ENCODE measurements around the gene ZNF444. TPM values are rescaled to one million over a fixed set of nuclear protein-coding genes. Genes with fewer than 3 reads are reported as not detected.
"Not testable (repeated sequence)": the region's sequence is repeated elsewhere in the genome, so short reads cannot be mapped to it uniquely, and the experiment has no call there.

ZNF444 gene
- total and polyA plus RNA-seq, 2 donors from 2014 or later, result 28.4 to 39.6 TPM

GRCh38 chr19:56103027-56103614 lies 38.0 kb upstream of the ZNF444 start:
- intact Hi-C loops (cut with DNase I), result loop anchor here (10.0 kb wide), 1 partner anchor 52 kb away; no protein-coding TSS in a partner anchor
- Histone ChIP-seq H3K4me3 (ENCODE audit: low read length in 3 of 3) (no peak overlapping the region), H3K27ac (ENCODE audit: low read depth in 2 of 2, low read length in 2 of 2) (no peak overlapping the region), H3K9me3 (ENCODE audit: control insufficient read depth in 2 of 3, insufficient read depth in 1 of 3, low read length in 3 of 3) (no peaks in the 10 kb centered on the region), H3K36me3 (ENCODE audit: control insufficient read depth in 2 of 3, insufficient read depth in 3 of 3, low read length in 3 of 3) (peaks cover 0 to 5% (median 2%) of the 10 kb centered on the region in 3 donors), H3K9ac (ENCODE audit: low read length in 3 of 3) (no peak overlapping the region), H3K27me3 (ENCODE audit: control insufficient read depth, insufficient read depth, low read length) (no peaks in the 10 kb centered on the region), H3K4me1 (ENCODE audit: control insufficient read depth in 2 of 3, insufficient read depth in 2 of 3, low read depth in 1 of 3, low read length in 3 of 3) (peaks cover 0 to 5% (median 0%) of the 10 kb centered on the region in 3 donors)
- FAIRE-seq (no peak), DNase-seq (no peak)
- TF ChIP-seq CTCF (IDR thresholded peaks at IDR 0.05; ENCODE audit: borderline replicate concordance, extremely low read depth, insufficient read depth), result no peak

GRCh38 chr19:56104423-56104822 lies 36.7 kb upstream of the ZNF444 start:
- Histone ChIP-seq H3K9ac (ENCODE audit: low read length in 3 of 3) (no peak overlapping the region), H3K9me3 (ENCODE audit: control insufficient read depth in 2 of 3, insufficient read depth in 1 of 3, low read length in 3 of 3) (no peaks in the 10 kb centered on the region), H3K27ac (ENCODE audit: low read depth in 2 of 2, low read length in 2 of 2) (no peak overlapping the region), H3K4me3 (ENCODE audit: low read length in 3 of 3) (no peak overlapping the region), H3K27me3 (ENCODE audit: control insufficient read depth, insufficient read depth, low read length) (no peaks in the 10 kb centered on the region), H3K4me1 (ENCODE audit: control insufficient read depth in 2 of 3, insufficient read depth in 2 of 3, low read depth in 1 of 3, low read length in 3 of 3) (peaks cover 0 to 16% (median 4%) of the 10 kb centered on the region in 3 donors), H3K36me3 (ENCODE audit: control insufficient read depth in 2 of 3, insufficient read depth in 3 of 3, low read length in 3 of 3) (peaks cover 0 to 5% (median 2%) of the 10 kb centered on the region in 3 donors)
- DNase-seq, result no peak
- FAIRE-seq, result no peak
- intact Hi-C loops (cut with DNase I), result loop anchor here (10.0 kb wide), 1 partner anchor 50 kb away; no protein-coding TSS in a partner anchor
- no peak for TF ChIP-seq CTCF (IDR thresholded peaks at IDR 0.05; ENCODE audit: borderline replicate concordance, extremely low read depth, insufficient read depth)

- peak; percentile 76 for TF ChIP-seq CTCF (IDR thresholded peaks at IDR 0.05; ENCODE audit: borderline replicate concordance, extremely low read depth, insufficient read depth)
- Histone ChIP-seq H3K9ac (ENCODE audit: low read length in 3 of 3) (no peak overlapping the region), H3K36me3 (ENCODE audit: control insufficient read depth in 2 of 3, insufficient read depth in 3 of 3, low read length in 3 of 3) (peaks cover 0 to 5% (median 2%) of the 10 kb centered on the region in 3 donors), H3K27me3 (ENCODE audit: control insufficient read depth, insufficient read depth, low read length) (no peaks in the 10 kb centered on the region), H3K9me3 (ENCODE audit: control insufficient read depth in 2 of 3, insufficient read depth in 1 of 3, low read length in 3 of 3) (no peaks in the 10 kb centered on the region), H3K4me1 (ENCODE audit: control insufficient read depth in 2 of 3, insufficient read depth in 2 of 3, low read depth in 1 of 3, low read length in 3 of 3) (peaks cover 0 to 19% (median 8%) of the 10 kb centered on the region in 3 donors), H3K27ac (ENCODE audit: low read depth in 2 of 2, low read length in 2 of 2) (peak overlapping the region in 1 of 2 donors; percentile 67), H3K4me3 (ENCODE audit: low read length in 3 of 3) (no peak overlapping the region)
- DNase-seq (peak in 4 of 5 donors; percentile 84 to 88 (median 85)), FAIRE-seq (peak; percentile 37)
- intact Hi-C loops (cut with DNase I), result loop anchor here (10.0 kb wide), 1 partner anchor 50 kb away; no protein-coding TSS in a partner anchor
These were observed 35.9 kb upstream of the ZNF444 start for GRCh38 chr19:56105090-56105701.

- Histone ChIP-seq H3K4me1 (ENCODE audit: control insufficient read depth in 2 of 3, insufficient read depth in 2 of 3, low read depth in 1 of 3, low read length in 3 of 3) (peaks cover 0 to 25% (median 14%) of the 10 kb centered on the region in 3 donors), H3K27ac (ENCODE audit: low read depth in 2 of 2, low read length in 2 of 2) (peak overlapping the region in 1 of 2 donors; percentile 67)
- H3K36me3 ChIP-seq (ENCODE audit: control insufficient read depth in 2 of 3, insufficient read depth in 3 of 3, low read length in 3 of 3); DNase-seq; H3K9ac ChIP-seq (ENCODE audit: low read length in 3 of 3); H3K27me3 ChIP-seq (ENCODE audit: control insufficient read depth, insufficient read depth, low read length); H3K4me3 ChIP-seq (ENCODE audit: low read length in 3 of 3); H3K9me3 ChIP-seq (ENCODE audit: control insufficient read depth in 2 of 3, insufficient read depth in 1 of 3, low read length in 3 of 3); FAIRE-seq: not testable (repeated sequence)
- intact Hi-C loops (cut with DNase I), result loop anchor here (10.0 kb wide), 1 partner anchor 49 kb away; no protein-coding TSS in a partner anchor
These were observed 35.2 kb upstream of the ZNF444 start for GRCh38 chr19:56105831-56106396.
